ENCODE results near the gene ZNF496.

The ZNF496 gene

GRCh38 chr1:247300491-247301175 is 31.0 kb downstream of the ZNF496 start:
- Mint-ChIP-seq H3K4me1 (ENCODE audit: low read depth in 2 of 2) (no peaks in the 10 kb centered on the region), H3K4me3 (no peak overlapping the region), H3K36me3 (ENCODE audit: insufficient read depth) (peaks cover 10% of the 10 kb centered on the region), H3K27ac (no peak overlapping the region), H3K9me3 (no peaks in the 10 kb centered on the region), H3K27me3 (no peaks in the 10 kb centered on the region)
- ATAC-seq (replicated peaks) (no peak), DNase-seq (no peak)

DNA sequence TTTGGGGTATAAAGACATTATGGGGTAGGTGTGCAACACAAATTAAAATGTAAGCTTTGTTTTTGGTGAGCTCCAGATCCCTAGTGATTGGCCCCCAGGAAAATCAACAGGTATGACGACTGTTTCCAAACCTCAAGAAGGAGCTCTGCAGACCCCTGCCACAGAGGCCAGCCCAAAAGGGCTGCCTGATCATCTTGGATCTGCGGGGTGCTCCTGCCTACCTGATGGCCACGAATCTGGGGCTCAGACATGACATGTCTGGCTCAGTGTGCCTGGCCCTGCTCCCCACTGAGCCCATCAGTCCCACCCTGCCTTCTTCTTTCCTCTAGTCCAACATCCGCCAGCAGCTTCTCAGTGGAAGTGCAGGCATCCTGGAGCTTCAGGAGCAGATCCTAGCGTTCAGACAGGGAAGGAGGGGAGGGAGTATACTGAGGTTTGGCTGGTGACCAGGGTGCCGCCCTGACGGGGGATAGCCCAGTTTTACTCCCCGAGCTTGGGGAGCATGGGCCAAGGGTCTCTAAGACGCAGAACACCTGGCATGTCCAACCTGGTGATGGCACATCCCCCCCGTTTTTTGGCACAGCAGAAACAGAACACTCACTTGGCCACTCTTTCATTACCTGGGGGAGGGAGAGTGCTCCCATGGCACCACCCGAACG is 31.8 kb downstream of the ZNF496 start:
- H3K9me3 Mint-ChIP-seq, result no peaks in the 10 kb centered on the region
- H3K36me3 Mint-ChIP-seq (ENCODE audit: insufficient read depth), result peaks cover 10% of the 10 kb centered on the region
- no peak for ATAC-seq (replicated peaks)

DNA sequence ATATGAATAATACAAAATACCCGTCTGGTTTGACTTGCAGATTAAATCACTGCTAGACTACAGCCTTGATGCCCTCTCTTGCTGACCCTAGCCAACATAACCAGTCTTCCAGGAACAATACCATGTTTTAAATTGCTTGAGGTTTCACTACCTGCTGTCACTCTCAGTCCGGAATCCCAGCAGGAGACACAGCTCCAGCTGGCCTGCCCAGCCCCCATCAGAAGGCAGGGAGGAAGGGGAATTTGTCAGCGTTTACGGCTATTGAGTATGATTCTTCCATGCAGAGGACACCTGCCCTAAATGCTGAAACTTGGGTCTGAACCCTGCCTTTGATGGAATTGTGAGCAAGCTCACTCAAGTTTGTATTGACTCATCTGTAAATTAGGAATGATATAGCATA is 33.0 kb downstream of the ZNF496 start:
- Mint-ChIP-seq H3K27ac (no peak overlapping the region), H3K9me3 (no peaks in the 10 kb centered on the region), H3K4me3 (no peak overlapping the region), H3K27me3 (no peaks in the 10 kb centered on the region), H3K4me1 (ENCODE audit: low read depth in 2 of 2) (no peaks in the 10 kb centered on the region), H3K36me3 (ENCODE audit: insufficient read depth) (peaks cover 10% of the 10 kb centered on the region)
- DNase-seq (no peak), ATAC-seq (replicated peaks) (no peak)

More for the DNA sequence above, 31.8 kb downstream of the ZNF496 start:
- DNase-seq, result no peak
- no peaks in the 10 kb centered on the region for H3K4me1 Mint-ChIP-seq (ENCODE audit: low read depth in 2 of 2)
- no peak overlapping the region for H3K4me3 Mint-ChIP-seq
- H3K27me3 Mint-ChIP-seq, result no peaks in the 10 kb centered on the region
- H3K27ac Mint-ChIP-seq, result no peak overlapping the region

DNA sequence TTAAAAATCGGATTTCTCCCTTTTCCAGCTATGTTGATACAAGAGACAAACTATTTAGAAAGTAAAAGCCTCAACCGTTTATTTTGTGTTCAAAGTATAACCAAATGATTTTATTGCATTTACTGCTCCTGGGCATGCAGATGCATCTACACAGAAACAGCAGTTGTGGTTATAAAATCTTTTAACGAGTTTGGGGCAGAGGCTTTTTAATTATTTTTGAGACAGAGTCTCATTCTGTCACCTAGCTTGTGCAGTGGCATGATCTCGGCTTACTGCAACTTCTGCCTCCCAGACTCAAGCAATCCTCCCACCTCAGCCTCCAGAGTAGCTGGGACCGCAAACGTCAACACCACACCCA is 33.6 kb downstream of the ZNF496 start:
- peaks cover 10% of the 10 kb centered on the region for H3K36me3 Mint-ChIP-seq (ENCODE audit: insufficient read depth)

DNA sequence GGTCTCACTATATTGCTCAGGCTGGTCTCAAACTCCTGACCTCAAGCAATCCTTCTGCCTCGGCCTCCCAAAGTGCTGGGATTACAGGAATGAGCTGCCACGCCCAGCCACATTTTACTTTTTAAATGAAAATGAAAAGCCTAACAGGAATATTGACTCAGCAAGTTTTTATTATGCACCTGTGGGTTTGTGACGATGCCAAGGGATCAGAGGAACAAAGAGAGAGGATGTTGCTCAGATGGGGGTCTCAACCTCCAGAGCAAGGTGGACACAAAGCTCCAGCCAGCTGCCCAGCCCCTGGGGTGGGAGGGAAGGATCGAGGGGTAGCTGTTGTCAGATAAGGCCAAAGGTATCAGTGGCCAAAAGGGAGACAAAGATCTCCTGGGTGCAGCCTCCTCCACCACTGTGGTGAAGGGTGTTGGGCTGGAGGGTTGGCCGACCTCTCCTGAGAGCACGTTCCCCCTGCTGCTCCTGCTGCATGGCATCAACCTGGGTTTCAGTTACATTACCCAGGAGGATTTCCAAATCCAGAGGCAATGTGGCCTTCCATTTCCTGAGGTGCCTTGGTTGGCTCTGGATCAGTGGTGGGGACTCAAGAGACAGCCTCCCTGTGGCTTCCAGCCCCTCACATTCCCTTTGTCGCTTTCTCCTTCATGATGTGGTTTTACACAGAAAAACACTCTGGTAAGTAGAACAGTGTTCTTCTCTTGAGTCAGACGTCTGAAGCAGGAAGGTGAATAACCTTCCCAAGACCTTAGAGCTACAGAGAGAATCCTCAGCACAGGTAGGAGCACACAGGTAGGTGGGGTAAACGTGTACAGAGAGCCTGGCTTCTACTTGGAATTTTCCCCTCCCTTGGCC is 34.2 kb downstream of the ZNF496 start:
- DNase-seq, result no peak
- Mint-ChIP-seq H3K36me3 (ENCODE audit: insufficient read depth) (peaks cover 10% of the 10 kb centered on the region), H3K27ac (no peak overlapping the region), H3K4me3 (no peak overlapping the region), H3K4me1 (ENCODE audit: low read depth in 2 of 2) (peaks cover 0 to under 1% of the 10 kb centered on the region in 2 donors), H3K9me3 (no peaks in the 10 kb centered on the region), H3K27me3 (peaks cover 0 to under 1% of the 10 kb centered on the region in 2 donors)
- no peak for ATAC-seq (replicated peaks)

More for the DNA sequence above, 33.6 kb downstream of the ZNF496 start:
- no peak overlapping the region for H3K27ac Mint-ChIP-seq
- H3K27me3 Mint-ChIP-seq, result no peaks in the 10 kb centered on the region
- H3K9me3 Mint-ChIP-seq, result no peaks in the 10 kb centered on the region
- no peak overlapping the region for H3K4me3 Mint-ChIP-seq
- ATAC-seq (replicated peaks) (no peak), DNase-seq (no peak)
- no peaks in the 10 kb centered on the region for H3K4me1 Mint-ChIP-seq (ENCODE audit: low read depth in 2 of 2)

- Mint-ChIP-seq H3K27me3 (peaks cover 0 to 6% of the 10 kb centered on the region in 2 donors), H3K4me1 (ENCODE audit: low read depth in 2 of 2) (peaks cover 0 to 1% of the 10 kb centered on the region in 2 donors), H3K4me3 (no peak overlapping the region), H3K9me3 (no peaks in the 10 kb centered on the region), H3K27ac (no peak overlapping the region), H3K36me3 (ENCODE audit: insufficient read depth) (peaks cover 6% of the 10 kb centered on the region)
- DNase-seq (no peak), ATAC-seq (replicated peaks) (no peak)
Measured at GRCh38 chr1:247296599-247297180, 35.0 kb downstream of the ZNF496 start.

GRCh38 chr1:247295746-247296145 is 35.9 kb downstream of the ZNF496 start:
- Mint-ChIP-seq H3K27me3 (peaks cover 0 to 6% of the 10 kb centered on the region in 2 donors), H3K4me1 (ENCODE audit: low read depth in 2 of 2) (peaks cover 0 to 1% of the 10 kb centered on the region in 2 donors), H3K9me3 (no peaks in the 10 kb centered on the region), H3K4me3 (no peak overlapping the region), H3K36me3 (ENCODE audit: insufficient read depth) (peaks cover 6% of the 10 kb centered on the region), H3K27ac (no peak overlapping the region)
- DNase-seq (no peak), ATAC-seq (replicated peaks) (no peak)

DNA sequence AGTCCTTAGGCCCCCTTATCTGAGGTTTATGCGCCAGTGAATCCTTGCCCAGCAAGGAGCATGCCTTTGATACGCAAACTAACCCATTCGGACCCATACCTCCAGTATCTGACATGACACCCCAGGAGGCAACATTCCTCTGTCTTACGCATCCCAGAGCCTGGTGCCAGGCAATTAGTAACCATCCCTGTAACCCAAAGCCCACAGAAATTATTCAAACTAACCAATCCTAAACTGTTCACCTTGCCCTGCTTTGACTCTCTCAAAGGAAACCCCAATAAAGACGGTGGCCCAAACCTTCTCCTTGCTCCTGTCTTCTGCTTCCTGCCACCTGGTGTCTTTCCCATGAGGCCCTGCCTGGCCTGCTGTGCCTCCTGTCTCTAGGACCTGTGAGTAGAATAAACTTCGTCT is 36.4 kb downstream of the ZNF496 start:
- ATAC-seq (replicated peaks) (no peak), DNase-seq (no peak)
- no peak overlapping the region for H3K27ac Mint-ChIP-seq
- no peaks in the 10 kb centered on the region for H3K9me3 Mint-ChIP-seq
- H3K4me3 Mint-ChIP-seq, result no peak overlapping the region
- peaks cover 0 to 1% of the 10 kb centered on the region in 2 donors for H3K4me1 Mint-ChIP-seq (ENCODE audit: low read depth in 2 of 2)
- H3K27me3 Mint-ChIP-seq, result peaks cover 0 to 6% of the 10 kb centered on the region in 2 donors
- peaks cover 6% of the 10 kb centered on the region for H3K36me3 Mint-ChIP-seq (ENCODE audit: insufficient read depth)

DNA sequence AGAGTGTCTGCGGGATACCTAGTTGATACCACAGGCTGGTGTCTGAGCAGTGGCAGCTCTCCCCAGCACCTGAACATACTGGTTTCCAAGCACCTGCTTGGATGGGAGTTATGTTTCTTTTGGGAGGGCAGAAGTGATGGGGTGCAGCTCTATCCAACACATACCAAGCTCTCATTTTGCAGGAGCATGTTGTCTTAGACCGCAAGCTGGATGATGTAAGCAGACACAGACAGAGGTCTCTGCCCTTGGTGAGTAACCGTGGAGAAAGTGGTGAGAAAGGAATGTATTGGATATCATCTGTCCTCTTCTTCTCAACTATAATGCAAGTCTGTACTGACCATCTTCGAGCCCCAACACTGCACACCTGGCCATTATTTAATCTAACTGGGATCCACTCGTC is 37.4 kb downstream of the ZNF496 start:
- Mint-ChIP-seq H3K4me1 (ENCODE audit: low read depth in 2 of 2) (peaks cover 0 to 1% of the 10 kb centered on the region in 2 donors), H3K9me3 (peaks cover 0 to 3% of the 10 kb centered on the region in 2 donors), H3K27ac (no peak overlapping the region), H3K27me3 (peaks cover 0 to 6% of the 10 kb centered on the region in 2 donors), H3K4me3 (no peak overlapping the region), H3K36me3 (ENCODE audit: insufficient read depth) (peaks cover 6% of the 10 kb centered on the region)
- DNase-seq (no peak), ATAC-seq (replicated peaks) (no peak)

GRCh38 chr1:247293047-247293446 is 38.6 kb downstream of the ZNF496 start:
- DNase-seq (no peak), ATAC-seq (replicated peaks) (no peak)
- no peak overlapping the region for H3K4me3 Mint-ChIP-seq
- H3K9me3 Mint-ChIP-seq, result peaks cover 2 to 9% of the 10 kb centered on the region in 2 donors
- peaks cover 0 to 6% of the 10 kb centered on the region in 2 donors for H3K27me3 Mint-ChIP-seq
- no peak overlapping the region for H3K27ac Mint-ChIP-seq
- H3K4me1 Mint-ChIP-seq (ENCODE audit: low read depth in 2 of 2), result peaks cover 0 to 1% of the 10 kb centered on the region in 2 donors
- H3K36me3 Mint-ChIP-seq (ENCODE audit: insufficient read depth), result no peaks in the 10 kb centered on the region

DNA sequence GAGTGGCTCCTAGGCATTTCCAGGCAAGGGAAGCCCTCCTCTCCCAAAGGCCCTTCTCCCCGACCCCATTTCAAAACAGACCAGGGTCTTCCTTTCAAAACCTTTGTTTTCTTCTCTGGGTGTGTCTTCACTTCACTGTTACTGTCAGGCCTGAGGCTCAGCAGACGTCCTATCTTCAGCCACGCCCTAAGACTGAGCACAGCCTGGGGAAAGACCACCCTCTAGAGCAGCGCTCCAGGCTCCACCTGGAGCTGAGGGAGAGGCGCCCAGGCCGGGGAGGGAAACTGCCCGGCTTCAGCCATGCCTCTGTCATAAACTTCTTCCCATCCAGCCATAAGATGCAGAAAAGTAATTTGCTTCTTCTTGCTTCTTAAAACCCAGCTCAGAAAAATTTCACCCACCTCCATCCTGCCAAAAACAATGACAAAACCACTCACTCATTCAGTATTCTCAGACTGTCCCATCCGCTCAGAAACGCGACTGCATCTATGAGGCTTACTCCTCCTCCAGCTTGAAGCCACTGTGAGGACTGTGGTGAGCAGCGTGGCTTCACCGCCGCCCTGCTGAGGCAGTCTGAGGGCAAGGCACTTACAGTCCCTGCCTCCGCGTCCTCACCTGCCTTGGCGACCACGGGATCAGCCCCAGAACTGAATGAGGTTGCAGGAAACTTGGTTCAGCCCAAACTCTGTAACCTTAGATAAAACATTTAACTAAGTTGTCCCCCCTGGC is 39.7 kb downstream of the ZNF496 start:
- H3K9me3 Mint-ChIP-seq, result peaks cover 6 to 19% of the 10 kb centered on the region in 2 donors
- H3K4me1 Mint-ChIP-seq (ENCODE audit: low read depth in 2 of 2), result peaks cover 0 to 1% of the 10 kb centered on the region in 2 donors
- DNase-seq (no peak), ATAC-seq (replicated peaks) (no peak)
- H3K27ac Mint-ChIP-seq, result no peak overlapping the region
- peaks cover 0 to 6% of the 10 kb centered on the region in 2 donors for H3K27me3 Mint-ChIP-seq
- H3K4me3 Mint-ChIP-seq, result no peak overlapping the region
- H3K36me3 Mint-ChIP-seq (ENCODE audit: insufficient read depth), result no peaks in the 10 kb centered on the region

- Mint-ChIP-seq H3K27ac (no peak overlapping the region), H3K4me3 (no peak overlapping the region), H3K36me3 (ENCODE audit: insufficient read depth) (no peaks in the 10 kb centered on the region), H3K9me3 (peaks cover 7 to 19% of the 10 kb centered on the region in 2 donors), H3K4me1 (ENCODE audit: low read depth in 2 of 2) (peaks cover 0 to 1% of the 10 kb centered on the region in 2 donors), H3K27me3 (peaks cover 0 to 6% of the 10 kb centered on the region in 2 donors)
- no peak for DNase-seq
- no peak for ATAC-seq (replicated peaks)
Measured at GRCh38 chr1:247291161-247291560, 40.5 kb downstream of the ZNF496 start.

GRCh38 chr1:247290576-247290975 is 41.1 kb downstream of the ZNF496 start:
- Mint-ChIP-seq H3K36me3 (ENCODE audit: insufficient read depth) (no peaks in the 10 kb centered on the region), H3K4me1 (ENCODE audit: low read depth in 2 of 2) (peaks cover 0 to 1% of the 10 kb centered on the region in 2 donors), H3K9me3 (peaks cover 7 to 19% of the 10 kb centered on the region in 2 donors), H3K27ac (no peak overlapping the region), H3K27me3 (peaks cover 0 to 6% of the 10 kb centered on the region in 2 donors), H3K4me3 (no peak overlapping the region)
- ATAC-seq (replicated peaks) (no peak), DNase-seq (no peak)
